Stimulated activated CD4-positive, alpha-beta T cell treated with anti-CD3 and anti-CD28 coated beads, Interleukin-12 subunit alpha, Interleukin-12 subunit beta, amount 100 ng/mL, for 48 hours (primary cell): ENCODE measurements around the gene FMNL2.
"Not testable (repeated sequence)": the region's sequence is repeated elsewhere in the genome, so short reads cannot be mapped to it uniquely, and the experiment has no call there.

Experiments
- DNase-seq, 3 donors: peaks; one replicate each; pipeline ENCODE4 v3.0.0-alpha.2; 2020; ENCODE audit warnings: low read depth in 2 of 3, low spot score in 1 of 3

Gene FMNL2

GRCh38 chr2:152466980-152467676 lies 132.2 kb downstream of the FMNL2 start:
- no peak for DNase-seq

GRCh38 chr2:152467677-152468410 lies 132.9 kb downstream of the FMNL2 start:
- DNase-seq = no peak

DNA sequence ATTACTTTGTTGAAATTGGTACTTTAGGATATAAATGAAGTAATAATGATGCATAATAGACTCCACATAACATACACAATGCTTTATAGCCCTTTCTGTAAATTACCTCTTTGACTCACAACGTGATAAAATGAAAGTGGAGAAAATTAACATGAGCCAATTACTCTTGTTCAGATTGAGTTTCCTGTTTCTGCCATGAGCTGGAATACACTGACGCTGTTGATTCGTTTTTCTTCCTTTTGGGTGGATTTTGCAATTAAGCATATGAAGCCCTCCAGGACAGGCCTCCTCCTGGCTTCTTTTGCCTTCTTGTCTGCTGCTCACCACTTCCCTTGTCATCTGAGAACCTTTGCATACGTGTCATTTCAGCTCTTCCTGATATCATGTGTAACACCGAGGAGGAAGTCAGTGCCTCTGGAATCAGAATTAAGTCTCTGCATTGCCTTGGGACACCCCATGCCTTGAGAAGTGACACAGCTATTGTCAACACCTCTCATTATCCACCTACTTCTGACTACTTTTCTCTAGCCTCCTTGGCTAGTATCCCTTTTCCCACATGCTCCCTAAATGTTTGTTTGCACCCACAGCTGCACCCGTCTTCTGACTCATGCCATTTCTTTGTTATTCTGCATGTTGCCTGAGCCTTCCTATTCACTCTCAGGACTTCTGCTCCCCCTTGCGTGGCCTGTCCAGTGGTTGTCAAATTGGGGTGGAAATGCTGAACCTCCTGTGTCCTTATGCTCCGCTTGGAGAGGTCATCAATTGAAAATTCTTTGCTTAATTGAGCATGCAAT lies 134.1 kb downstream of the FMNL2 start:
- no peak for DNase-seq

DNA sequence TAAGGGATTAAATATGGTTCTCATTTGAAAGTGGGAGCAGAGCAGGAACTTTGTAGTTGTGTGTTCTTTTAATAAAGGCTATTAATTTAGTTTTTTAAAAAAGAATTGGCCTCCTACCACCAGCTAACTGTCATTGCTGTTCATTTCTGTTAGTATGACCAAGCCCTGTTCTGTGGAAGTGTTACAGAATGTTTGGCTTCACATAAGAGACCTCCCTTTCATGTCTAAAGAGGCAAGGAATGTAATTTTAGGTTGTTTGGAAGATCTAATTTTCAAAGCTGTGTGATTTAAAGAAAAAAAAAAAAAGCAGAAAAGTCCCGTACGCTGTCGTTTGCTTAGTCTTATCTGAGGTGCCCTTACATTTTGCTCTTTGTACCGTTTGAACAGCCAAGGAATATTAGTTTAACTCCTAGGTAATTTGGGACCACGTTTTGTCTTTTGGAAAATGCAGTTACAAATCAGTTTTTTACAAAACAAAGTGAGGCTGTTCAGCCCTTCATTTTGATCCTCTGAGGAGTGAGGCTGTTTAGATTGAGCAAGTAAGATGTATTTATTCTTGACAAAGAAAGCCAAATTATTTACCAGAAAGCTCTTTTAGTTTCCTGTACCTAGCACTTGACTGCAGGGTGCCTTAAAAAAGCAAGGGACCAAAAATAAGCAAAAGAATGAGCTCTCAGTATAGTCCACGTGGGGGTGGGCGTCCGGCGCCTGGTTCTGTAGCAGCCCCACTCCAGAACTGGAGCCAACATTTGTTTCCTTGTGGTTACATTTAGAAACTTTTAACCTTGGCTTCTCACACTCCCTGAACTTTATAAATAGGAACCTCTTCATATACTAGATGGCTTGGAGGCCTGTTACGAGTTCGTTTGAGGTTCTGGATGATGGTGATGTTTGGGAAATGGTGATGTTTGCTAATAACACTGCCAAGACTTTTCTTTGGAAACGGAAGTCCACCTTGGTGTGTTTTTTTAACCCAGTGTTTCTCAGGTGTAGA lies 136.2 kb downstream of the FMNL2 start:
- DNase-seq = no peak

- no peak for DNase-seq
Measured at GRCh38 chr2:152472481-152472887, 137.5 kb downstream of the FMNL2 start.

GRCh38 chr2:152473151-152473857 lies 138.3 kb downstream of the FMNL2 start:
- DNase-seq = no peak

DNA sequence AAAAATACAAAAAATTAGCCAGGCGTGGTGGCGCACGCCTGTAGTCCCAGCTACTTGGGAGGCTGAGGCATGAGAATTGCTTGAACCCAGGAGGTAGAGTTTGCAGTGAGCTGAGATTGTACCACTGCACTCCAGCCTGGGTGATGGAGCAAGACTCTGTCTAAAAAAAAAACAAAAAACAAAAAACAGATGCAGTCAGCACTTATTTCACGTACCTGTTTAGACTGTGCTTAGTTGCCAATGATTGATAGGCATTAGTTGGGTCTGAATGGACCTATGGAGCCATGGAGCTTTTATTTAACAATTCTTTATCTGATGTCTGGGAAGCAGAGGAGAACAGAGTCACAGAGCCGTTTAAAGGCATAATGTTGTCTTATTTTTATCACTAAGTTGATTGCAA lies 139.5 kb downstream of the FMNL2 start:
- not testable (repeated sequence) for DNase-seq

DNA sequence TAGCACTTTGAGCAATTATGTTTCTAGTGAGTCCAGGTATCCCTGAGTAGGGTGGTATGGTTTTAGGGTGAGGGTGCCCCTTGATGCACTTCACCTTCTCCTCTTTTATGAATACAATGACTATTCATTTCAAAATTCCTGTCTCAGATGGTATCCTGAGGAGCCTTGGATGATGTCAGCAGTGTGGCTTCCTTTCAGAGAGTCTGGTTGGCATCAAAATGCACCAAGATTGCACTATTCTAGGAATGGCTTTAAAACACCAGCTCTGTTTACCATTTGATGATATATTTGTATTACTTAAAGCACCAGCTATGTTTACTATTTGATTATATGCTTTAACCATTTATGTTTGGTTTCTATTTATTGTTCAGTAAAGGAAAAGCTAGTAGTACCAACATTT lies 141.0 kb downstream of the FMNL2 start:
- DNase-seq = no peak

GRCh38 chr2:152477347-152478092 lies 142.5 kb downstream of the FMNL2 start:
- DNase-seq = no peak

GRCh38 chr2:152479282-152479681 lies 144.3 kb downstream of the FMNL2 start:
- DNase-seq = no peak

DNA sequence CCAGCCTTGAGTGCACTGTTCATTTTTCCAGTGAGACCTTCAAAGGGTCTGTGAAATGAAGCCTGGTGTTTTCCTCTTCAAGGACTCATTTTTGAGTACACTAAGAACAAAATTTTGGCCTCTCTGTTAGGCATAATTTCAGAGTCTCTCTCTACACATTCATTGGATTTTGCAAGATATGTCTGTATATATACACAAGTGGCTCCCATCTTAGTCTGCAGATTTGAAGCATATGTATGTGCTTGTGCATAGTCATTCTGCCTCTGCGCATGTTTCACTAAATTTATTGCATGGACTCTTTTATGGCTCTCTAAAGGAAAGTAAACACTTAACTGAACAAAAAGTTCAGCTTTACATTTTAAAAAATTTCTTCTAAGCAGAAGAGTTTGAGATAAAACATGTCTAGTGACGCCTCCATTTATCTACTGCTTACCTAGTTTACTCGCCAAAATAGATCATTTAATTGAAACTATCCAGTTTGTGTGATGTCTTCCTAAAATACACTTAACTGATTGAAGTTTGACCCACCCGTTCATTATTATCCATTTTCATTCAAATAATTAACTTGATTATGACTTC lies 145.9 kb downstream of the FMNL2 start:
- DNase-seq = no peak

DNA sequence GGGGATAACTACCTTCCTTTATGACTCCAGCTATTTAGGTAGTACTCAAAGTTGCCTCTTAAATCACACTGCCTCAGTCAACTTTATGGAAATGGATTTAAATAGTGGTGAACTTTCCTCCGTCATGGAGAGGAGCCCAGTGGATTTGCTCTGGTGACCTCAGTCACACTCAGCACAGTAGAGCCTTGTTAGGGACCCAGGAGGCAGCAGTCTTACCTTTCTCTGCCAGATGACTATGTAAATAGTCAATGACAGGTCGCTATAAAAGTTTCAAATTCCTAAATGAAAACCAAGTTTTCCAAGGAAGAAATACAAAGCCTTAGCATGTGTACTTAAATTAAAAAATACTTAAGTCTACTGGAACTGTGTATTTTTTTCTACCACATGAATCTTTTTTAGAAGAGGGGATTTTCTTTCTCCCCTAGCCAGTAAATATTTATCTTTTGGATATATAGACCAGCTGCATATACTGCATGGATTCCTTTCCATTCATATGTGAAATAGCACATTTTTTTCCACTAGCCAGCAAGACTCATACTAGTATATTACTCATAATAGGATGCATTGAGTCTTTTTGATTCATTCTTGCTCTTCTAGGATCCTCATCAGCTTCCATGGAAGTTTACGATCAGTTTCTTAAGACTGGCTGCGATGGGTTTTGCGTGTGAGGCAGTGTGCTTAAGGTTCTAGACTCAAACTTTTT lies 147.1 kb downstream of the FMNL2 start:
- DNase-seq = no peak

DNA sequence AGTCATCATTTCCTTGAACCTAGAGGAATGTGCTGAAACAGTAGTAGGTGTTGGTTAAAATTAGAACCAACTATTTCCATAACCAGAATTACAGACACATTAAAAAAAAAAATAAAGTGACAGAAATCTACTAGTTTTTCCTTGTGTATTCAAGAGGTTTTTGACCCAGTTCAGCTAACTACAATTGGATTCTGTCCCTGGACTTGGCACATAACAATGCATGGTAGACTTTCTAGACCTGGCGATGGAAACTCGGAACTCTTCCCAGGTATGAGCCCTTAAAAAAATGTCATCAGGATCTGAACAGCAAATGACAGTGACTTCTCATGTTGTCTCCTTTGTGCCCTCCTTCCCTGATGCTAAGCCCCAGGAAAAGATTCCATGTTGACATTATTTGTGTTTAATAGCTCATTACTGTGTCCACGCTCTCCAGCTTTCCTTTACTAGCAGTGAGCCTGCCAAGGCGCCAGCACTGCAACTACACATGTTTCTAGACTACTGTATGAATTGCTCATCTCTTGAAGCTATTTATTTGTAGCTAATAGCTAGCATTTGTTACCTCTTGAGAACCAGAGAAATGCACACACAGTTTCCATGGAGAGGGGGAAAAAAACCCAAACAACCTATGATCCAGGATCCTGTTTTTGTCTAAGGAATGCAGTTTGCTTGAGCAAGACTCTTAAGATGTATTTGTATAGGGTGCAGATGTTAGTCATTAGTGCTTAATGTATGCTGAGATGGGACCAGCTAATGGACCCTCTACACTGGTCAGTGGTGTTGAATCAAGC lies 148.5 kb downstream of the FMNL2 start:
- DNase-seq = no peak

DNA sequence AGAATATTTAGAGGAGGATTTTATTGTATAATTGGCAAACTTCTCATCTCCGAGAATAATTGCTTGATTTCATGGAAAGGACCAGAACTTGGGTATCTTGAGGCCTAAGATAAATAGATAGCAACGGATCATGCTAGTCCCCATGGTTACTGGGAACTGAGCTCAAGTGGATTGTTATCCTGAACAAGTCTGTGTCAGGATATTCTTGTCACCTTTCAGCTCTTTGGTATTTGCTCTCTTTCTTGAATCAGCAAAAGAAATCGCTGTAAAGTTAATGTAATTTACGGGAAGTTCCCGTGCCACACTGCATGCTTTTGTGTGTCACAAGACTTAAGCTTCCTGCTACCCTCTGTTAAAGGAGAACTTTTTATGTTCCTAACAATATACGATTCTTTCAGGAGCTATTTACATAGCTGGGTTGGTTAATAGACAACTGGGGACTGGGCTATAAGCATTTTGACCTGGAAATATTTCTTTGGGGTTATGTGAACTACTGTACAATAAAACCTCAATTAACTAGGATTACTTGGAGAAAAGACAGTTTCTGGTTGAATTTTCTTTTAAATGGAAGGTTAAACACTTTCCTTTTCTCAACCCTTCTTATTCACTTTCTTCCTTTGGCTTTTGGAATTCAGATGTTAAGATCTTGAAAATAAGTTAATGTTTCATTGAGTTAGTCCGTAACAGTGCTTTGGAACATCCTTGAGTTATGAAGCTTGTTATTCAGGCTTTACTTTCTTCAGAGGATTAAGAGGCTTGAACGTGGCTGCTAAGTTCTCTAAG lies 151.2 kb downstream of the FMNL2 start:
- DNase-seq = no peak

- DNase-seq = no peak
Measured at GRCh38 chr2:152486737-152487400, 151.9 kb downstream of the FMNL2 start.

- no peak for DNase-seq
Measured at GRCh38 chr2:152488075-152488474, 153.1 kb downstream of the FMNL2 start.
